Mucosa of descending colon (tissue), 3 donors: ENCODE results near the gene MCF2L. TPM values are rescaled to one million over a fixed set of nuclear protein-coding genes. Genes with fewer than 3 reads are reported as not detected.

ENCODE experiments used
- ATAC-seq: fragments of 200-7000 bp; cut with Tn5 transposase; one replicate; pipeline ENCODE4 v1.9.1; 2020; ENCODE audit warnings: mild to moderate bottlenecking, moderate library complexity
- DNase-seq, 3 donors: peaks; one replicate each; pipeline ENCODE4 v3.0.0-alpha.2; 2020
- H3K36me3 ChIP-seq: fragments of 200-600 bp; one replicate; pipeline ENCODE4 v1.8.0; 2021; ENCODE audit warnings: low read depth, mild to moderate bottlenecking
- H3K4me1 ChIP-seq: fragments of 200-600 bp; one replicate; pipeline ENCODE4 v1.8.0; 2021; ENCODE audit warnings: low read depth, mild to moderate bottlenecking
- H3K4me3 ChIP-seq: fragments of 200-600 bp; one replicate; pipeline ENCODE4 v1.8.0; 2021; ENCODE audit warnings: mild to moderate bottlenecking
- H3K9me3 ChIP-seq: fragments of 200-600 bp; one replicate; pipeline ENCODE4 v1.8.0; 2021; ENCODE audit warnings: mild to moderate bottlenecking
- intact Hi-C, 2 donors: fragments of 100-400 bp; cut with DNase I in 1 of 2; cut with micrococcal nuclease in 1 of 2; formaldehyde crosslinking; loops; one replicate each; pipeline versions ENCODE4 v1.11.0 to v1.11.1; 2022; cut with DNase I, micrococcal nuclease
- total RNA-seq, 3 donors: library from RNA; stranded (reverse); fragmentation: NEBNext Ultra II Directional in 2 of 3; extraction: Animal tissue kit (Norgen Biotek cat#: 25700) in 2 of 3; gene quantifications; one replicate each; pipeline versions ENCODE4 v1.2.1 to v1.2.4, GENCODE V29; 2021 to 2023
- TF ChIP-seq, protein P1 (sequence below): fragments of 200-600 bp; IDR thresholded peaks from one replicate; pipeline ENCODE4 v1.8.0; 2022; ENCODE audit warnings: antibody characterized with exemption, mild to moderate bottlenecking
- donor health status: DM: no; HTN: no; CAD: no; lungs with moderate emphysema.
- donor health status: DM: no; HTN: no; CAD: no.
- donor health status: DM: no; HTN: yes; CAD: no.

MCF2L gene
- total RNA-seq, 3 donors from 2014 or later: 53.9 to 109 (median 95.4) TPM

DNA sequence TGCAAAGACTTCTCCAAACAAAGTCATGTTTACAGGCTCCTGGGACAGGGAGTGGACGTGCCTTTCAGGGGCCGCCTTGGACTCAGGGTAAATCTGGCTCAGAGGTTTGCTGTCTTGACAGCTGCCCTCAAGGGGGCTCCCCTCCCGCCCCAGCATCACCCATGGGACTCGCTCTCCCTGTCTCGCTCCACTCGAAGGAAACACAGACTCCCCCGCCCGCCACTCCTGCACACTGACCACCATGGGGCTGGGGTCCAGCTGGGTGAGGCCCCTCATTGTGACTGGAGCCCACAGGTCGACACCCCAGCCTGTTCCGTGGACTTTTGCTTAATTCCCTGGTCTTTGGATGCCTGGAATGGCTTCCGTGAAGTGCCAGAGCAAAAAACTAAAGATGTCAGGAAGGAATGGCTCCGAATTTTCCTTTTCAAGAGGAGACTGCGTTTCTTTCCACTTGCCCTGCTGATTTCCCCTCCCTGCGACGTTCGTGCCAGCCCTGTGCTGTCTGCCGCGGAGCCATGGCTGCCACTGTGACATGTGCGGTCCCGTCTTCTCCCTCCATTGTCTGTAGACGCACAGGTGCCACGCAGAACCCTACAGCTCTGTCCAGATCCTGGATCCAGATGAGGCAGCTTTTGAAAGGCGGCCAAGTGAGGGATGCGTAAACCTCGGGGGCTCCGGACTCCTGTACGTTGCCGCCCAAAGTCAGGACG, 48.6 kb downstream of the MCF2L start:
- H3K36me3 ChIP-seq: no peaks in the 10 kb centered on the region
- intact Hi-C loops: no loop called here

DNA sequence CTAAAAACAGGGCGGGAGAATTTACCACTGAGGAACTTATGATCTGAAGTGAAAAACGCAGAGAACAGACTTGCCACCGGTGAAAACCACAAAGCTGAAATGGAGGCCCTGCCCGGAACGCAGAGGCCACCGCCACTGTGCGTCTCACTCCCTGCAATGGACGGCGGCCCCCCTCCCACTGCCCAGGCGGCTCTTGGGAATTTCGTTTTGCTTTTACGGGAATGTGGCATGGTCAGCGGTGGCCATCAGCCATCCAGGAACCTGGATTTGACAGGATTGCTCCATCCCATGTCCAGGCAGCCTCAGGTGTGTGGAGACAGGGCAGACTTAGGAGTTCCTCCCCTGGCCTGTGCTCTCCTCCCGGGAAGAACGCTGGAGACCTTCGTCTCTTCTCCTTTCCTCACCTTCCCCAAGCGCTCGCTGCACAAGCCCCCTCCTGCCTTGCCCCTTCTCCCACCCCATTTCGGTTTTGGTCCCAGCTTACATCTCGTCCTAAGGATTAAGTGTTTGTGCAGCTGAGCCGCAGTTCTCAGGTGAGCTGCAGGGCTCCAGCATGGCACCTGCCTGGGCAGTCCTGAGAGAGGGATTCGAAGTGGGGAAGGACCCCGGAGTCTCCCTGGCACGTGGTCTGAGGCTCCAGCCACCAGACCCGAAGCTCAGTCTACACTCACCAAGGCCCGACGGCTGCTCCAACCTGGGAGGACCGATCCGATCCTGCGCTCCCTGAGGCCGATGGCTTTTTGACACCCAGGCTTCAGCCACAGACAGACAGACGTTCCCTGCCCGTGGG, 49.9 kb downstream of the MCF2L start:
- no peaks in the 10 kb centered on the region for H3K36me3 ChIP-seq
- intact Hi-C loops: no loop called here
- H3K4me1 ChIP-seq: no peaks in the 10 kb centered on the region
- DNase-seq: no peak
- TF ChIP-seq, protein P1, sequence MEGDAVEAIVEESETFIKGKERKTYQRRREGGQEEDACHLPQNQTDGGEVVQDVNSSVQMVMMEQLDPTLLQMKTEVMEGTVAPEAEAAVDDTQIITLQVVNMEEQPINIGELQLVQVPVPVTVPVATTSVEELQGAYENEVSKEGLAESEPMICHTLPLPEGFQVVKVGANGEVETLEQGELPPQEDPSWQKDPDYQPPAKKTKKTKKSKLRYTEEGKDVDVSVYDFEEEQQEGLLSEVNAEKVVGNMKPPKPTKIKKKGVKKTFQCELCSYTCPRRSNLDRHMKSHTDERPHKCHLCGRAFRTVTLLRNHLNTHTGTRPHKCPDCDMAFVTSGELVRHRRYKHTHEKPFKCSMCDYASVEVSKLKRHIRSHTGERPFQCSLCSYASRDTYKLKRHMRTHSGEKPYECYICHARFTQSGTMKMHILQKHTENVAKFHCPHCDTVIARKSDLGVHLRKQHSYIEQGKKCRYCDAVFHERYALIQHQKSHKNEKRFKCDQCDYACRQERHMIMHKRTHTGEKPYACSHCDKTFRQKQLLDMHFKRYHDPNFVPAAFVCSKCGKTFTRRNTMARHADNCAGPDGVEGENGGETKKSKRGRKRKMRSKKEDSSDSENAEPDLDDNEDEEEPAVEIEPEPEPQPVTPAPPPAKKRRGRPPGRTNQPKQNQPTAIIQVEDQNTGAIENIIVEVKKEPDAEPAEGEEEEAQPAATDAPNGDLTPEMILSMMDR: no peak
- H3K9me3 ChIP-seq: no peaks in the 10 kb centered on the region
- no peak for ATAC-seq
- no peak overlapping the region for H3K4me3 ChIP-seq

More for the DNA sequence above, 48.6 kb downstream of the MCF2L start:
- no peak for DNase-seq
- Histone ChIP-seq H3K4me3 (no peak overlapping the region), H3K4me1 (no peaks in the 10 kb centered on the region), H3K9me3 (no peaks in the 10 kb centered on the region)
- no peak for ATAC-seq
- TF ChIP-seq, protein P1: no peak

GRCh38 chr13:113020323-113021080, 51.5 kb downstream of the MCF2L start:
- no peak overlapping the region for H3K4me3 ChIP-seq
- DNase-seq (no peak), ATAC-seq (no peak)
- TF ChIP-seq, protein P1: no peak
- no peaks in the 10 kb centered on the region for H3K36me3 ChIP-seq
- H3K4me1 ChIP-seq: no peaks in the 10 kb centered on the region
- intact Hi-C loops: no loop called here
- H3K9me3 ChIP-seq: no peaks in the 10 kb centered on the region

GRCh38 chr13:113021391-113021790, 52.4 kb downstream of the MCF2L start:
- no peak for ATAC-seq
- intact Hi-C loops: no loop called here

GRCh38 chr13:113021811-113022210, 52.8 kb downstream of the MCF2L start:
- no peaks in the 10 kb centered on the region for H3K9me3 ChIP-seq
- H3K4me3 ChIP-seq: no peak overlapping the region
- no peaks in the 10 kb centered on the region for H3K4me1 ChIP-seq
- ATAC-seq: peak; percentile 11
- intact Hi-C loops: no loop called here
- H3K36me3 ChIP-seq: no peaks in the 10 kb centered on the region
- TF ChIP-seq, protein P1: no peak
- DNase-seq: no peak

More at GRCh38 chr13:113021391-113021790, 52.4 kb downstream of the MCF2L start:
- no peak for DNase-seq
- TF ChIP-seq, protein P1: no peak
- no peak overlapping the region for H3K4me3 ChIP-seq
- H3K9me3 ChIP-seq: no peaks in the 10 kb centered on the region
- H3K4me1 ChIP-seq: no peaks in the 10 kb centered on the region
- H3K36me3 ChIP-seq: no peaks in the 10 kb centered on the region
